ENCODE data around the gene CIT.

- TF ChIP-seq MXI1 (IDR thresholded peaks at IDR 0.05; ENCODE audit: low read depth, low read length) = no peak
- TF ChIP-seq SMARCE1 (IDR thresholded peaks at IDR 0.05) = no peak
- no peak for TF ChIP-seq YY1 (IDR thresholded peaks at IDR 0.05; ENCODE audit: borderline replicate concordance in 1 of 3, control insufficient read depth in 1 of 3, extremely low read depth in 1 of 3, insufficient read depth in 3 of 3, insufficient read length in 1 of 3, insufficient replicate concordance in 2 of 3, low read depth in 1 of 3, low read length in 2 of 3)
- TF ChIP-seq POLR2AphosphoS5 (IDR thresholded peaks at IDR 0.05; ENCODE audit: control insufficient read depth, insufficient read depth, low read depth, low read length) = no peak
- TF ChIP-seq, protein P1, sequence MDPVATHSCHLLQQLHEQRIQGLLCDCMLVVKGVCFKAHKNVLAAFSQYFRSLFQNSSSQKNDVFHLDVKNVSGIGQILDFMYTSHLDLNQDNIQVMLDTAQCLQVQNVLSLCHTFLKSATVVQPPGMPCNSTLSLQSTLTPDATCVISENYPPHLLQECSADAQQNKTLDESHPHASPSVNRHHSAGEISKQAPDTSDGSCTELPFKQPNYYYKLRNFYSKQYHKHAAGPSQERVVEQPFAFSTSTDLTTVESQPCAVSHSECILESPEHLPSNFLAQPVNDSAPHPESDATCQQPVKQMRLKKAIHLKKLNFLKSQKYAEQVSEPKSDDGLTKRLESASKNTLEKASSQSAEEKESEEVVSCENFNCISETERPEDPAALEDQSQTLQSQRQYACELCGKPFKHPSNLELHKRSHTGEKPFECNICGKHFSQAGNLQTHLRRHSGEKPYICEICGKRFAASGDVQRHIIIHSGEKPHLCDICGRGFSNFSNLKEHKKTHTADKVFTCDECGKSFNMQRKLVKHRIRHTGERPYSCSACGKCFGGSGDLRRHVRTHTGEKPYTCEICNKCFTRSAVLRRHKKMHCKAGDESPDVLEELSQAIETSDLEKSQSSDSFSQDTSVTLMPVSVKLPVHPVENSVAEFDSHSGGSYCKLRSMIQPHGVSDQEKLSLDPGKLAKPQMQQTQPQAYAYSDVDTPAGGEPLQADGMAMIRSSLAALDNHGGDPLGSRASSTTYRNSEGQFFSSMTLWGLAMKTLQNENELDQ (CRISPR knock-in tag; IDR thresholded peaks at IDR 0.05; ENCODE audit: borderline replicate concordance) = no peak
- no peak for TF ChIP-seq ZC3H8 (IDR thresholded peaks at IDR 0.05)
- TF ChIP-seq CTCF (IDR thresholded peaks at IDR 0.05 in 2 of 3, conservative IDR thresholded peaks at IDR 0.05 in 1 of 3; ENCODE audit: insufficient read depth in 2 of 3, low read depth in 1 of 3, low read length in 3 of 3) = no peak
- TF ChIP-seq, protein P2, sequence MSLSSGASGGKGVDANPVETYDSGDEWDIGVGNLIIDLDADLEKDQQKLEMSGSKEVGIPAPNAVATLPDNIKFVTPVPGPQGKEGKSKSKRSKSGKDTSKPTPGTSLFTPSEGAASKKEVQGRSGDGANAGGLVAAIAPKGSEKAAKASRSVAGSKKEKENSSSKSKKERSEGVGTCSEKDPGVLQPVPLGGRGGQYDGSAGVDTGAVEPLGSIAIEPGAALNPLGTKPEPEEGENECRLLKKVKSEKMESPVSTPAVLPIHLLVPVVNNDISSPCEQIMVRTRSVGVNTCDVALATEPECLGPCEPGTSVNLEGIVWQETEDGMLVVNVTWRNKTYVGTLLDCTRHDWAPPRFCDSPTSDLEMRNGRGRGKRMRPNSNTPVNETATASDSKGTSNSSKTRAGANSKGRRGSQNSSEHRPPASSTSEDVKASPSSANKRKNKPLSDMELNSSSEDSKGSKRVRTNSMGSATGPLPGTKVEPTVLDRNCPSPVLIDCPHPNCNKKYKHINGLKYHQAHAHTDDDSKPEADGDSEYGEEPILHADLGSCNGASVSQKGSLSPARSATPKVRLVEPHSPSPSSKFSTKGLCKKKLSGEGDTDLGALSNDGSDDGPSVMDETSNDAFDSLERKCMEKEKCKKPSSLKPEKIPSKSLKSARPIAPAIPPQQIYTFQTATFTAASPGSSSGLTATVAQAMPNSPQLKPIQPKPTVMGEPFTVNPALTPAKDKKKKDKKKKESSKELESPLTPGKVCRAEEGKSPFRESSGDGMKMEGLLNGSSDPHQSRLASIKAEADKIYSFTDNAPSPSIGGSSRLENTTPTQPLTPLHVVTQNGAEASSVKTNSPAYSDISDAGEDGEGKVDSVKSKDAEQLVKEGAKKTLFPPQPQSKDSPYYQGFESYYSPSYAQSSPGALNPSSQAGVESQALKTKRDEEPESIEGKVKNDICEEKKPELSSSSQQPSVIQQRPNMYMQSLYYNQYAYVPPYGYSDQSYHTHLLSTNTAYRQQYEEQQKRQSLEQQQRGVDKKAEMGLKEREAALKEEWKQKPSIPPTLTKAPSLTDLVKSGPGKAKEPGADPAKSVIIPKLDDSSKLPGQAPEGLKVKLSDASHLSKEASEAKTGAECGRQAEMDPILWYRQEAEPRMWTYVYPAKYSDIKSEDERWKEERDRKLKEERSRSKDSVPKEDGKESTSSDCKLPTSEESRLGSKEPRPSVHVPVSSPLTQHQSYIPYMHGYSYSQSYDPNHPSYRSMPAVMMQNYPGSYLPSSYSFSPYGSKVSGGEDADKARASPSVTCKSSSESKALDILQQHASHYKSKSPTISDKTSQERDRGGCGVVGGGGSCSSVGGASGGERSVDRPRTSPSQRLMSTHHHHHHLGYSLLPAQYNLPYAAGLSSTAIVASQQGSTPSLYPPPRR (CRISPR knock-in tag; IDR thresholded peaks at IDR 0.05; ENCODE audit: borderline replicate concordance) = no peak
These were observed 51.9 kb downstream of the CIT start for GRCh38 chr12:119825262-119825661.

All from K562 (cell line).